Nephron (organoid): ENCODE results near the gene TRIM62.
A peak's percentile ranks its signal among the peaks of the same experiment; 100 is the strongest.

Experiments used
- H3K27ac Mint-ChIP-seq, 3 experiments: 2 replicates each; pipeline ENCODE4 v1.8.0; 2020; ENCODE audit warnings: mixed read lengths in 3 of 3, mild to moderate bottlenecking in 2 of 3, moderate library complexity in 1 of 3
- H3K27me3 Mint-ChIP-seq: 2 replicates; pipeline ENCODE4 v1.8.0; 2021; ENCODE audit warnings: low read depth, mild to moderate bottlenecking, moderate library complexity, mixed read lengths
- H3K36me3 Mint-ChIP-seq: 2 replicates; pipeline ENCODE4 v1.8.0; 2020; ENCODE audit warnings: low read depth, mixed read lengths
- H3K4me1 Mint-ChIP-seq: 2 replicates; pipeline ENCODE4 v1.8.0; 2020; ENCODE audit warnings: mixed read lengths
- H3K4me3 Mint-ChIP-seq, 3 experiments: 2 replicates each; pipeline ENCODE4 v1.8.0; 2020; ENCODE audit warnings: mild to moderate bottlenecking in 3 of 3, mixed read lengths in 3 of 3, moderate library complexity in 2 of 3
- H3K9me3 Mint-ChIP-seq: 2 replicates; pipeline ENCODE4 v1.8.0; 2020; ENCODE audit warnings: mixed read lengths
- CTCF ChIP-seq, 3 experiments: fragments of 200-600 bp; sonication (generic); IDR thresholded peaks; one replicate each; pipeline ENCODE4 v1.5.0; 2021; ENCODE audit warnings: antibody characterized with exemption in 3 of 3; ENCODE audit not compliant: unreplicated experiment in 3 of 3

TRIM62 gene

GRCh38 chr1:33132549-33132948, 49.3 kb downstream of the TRIM62 start:
- Mint-ChIP-seq H3K4me3 (no peak overlapping the region), H3K27ac (no peak overlapping the region), H3K27me3 (no peaks in the 10 kb centered on the region), H3K4me1 (peaks cover 11% of the 10 kb centered on the region), H3K9me3 (peaks cover 5% of the 10 kb centered on the region), H3K36me3 (peaks cover 6% of the 10 kb centered on the region)
- TF ChIP-seq CTCF (IDR thresholded peaks at IDR 0.05; ENCODE audit: unreplicated experiment in 3 of 3): no peak

GRCh38 chr1:33131191-33131590, 50.7 kb downstream of the TRIM62 start:
- TF ChIP-seq CTCF (IDR thresholded peaks at IDR 0.05; ENCODE audit: unreplicated experiment in 3 of 3): no peak
- H3K4me3 Mint-ChIP-seq: no peak overlapping the region
- no peaks in the 10 kb centered on the region for H3K27me3 Mint-ChIP-seq
- H3K4me1 Mint-ChIP-seq: peaks cover 19% of the 10 kb centered on the region
- H3K36me3 Mint-ChIP-seq: peaks cover 6% of the 10 kb centered on the region
- peaks cover 5% of the 10 kb centered on the region for H3K9me3 Mint-ChIP-seq
- no peak overlapping the region for H3K27ac Mint-ChIP-seq

GRCh38 chr1:33130297-33130696, 51.5 kb downstream of the TRIM62 start:
- peaks cover 5% of the 10 kb centered on the region for H3K9me3 Mint-ChIP-seq
- peak overlapping the region in 1 of 3 experiments; percentile 54 for H3K4me3 Mint-ChIP-seq
- peaks cover 11% of the 10 kb centered on the region for H3K36me3 Mint-ChIP-seq
- H3K27me3 Mint-ChIP-seq: no peaks in the 10 kb centered on the region
- no peak for TF ChIP-seq CTCF (IDR thresholded peaks at IDR 0.05; ENCODE audit: unreplicated experiment in 3 of 3)
- H3K4me1 Mint-ChIP-seq: peaks cover 19% of the 10 kb centered on the region
- H3K27ac Mint-ChIP-seq: no peak overlapping the region

GRCh38 chr1:33128781-33129180, 53.1 kb downstream of the TRIM62 start:
- Mint-ChIP-seq H3K9me3 (peaks cover 5% of the 10 kb centered on the region), H3K27me3 (no peaks in the 10 kb centered on the region), H3K4me1 (peaks cover 19% of the 10 kb centered on the region), H3K27ac (peak overlapping the region in 1 of 3 experiments; percentile 21), H3K36me3 (peaks cover 13% of the 10 kb centered on the region), H3K4me3 (peak overlapping the region in 2 of 3 experiments; percentile 18 to 30)
- no peak for TF ChIP-seq CTCF (IDR thresholded peaks at IDR 0.05; ENCODE audit: unreplicated experiment in 3 of 3)

GRCh38 chr1:33127001-33127823, 54.6 kb downstream of the TRIM62 start:
- peaks cover 29% of the 10 kb centered on the region for H3K4me1 Mint-ChIP-seq
- TF ChIP-seq CTCF (IDR thresholded peaks at IDR 0.05; ENCODE audit: unreplicated experiment in 3 of 3): peak; percentile 92 to 95 (median 95)
- H3K27me3 Mint-ChIP-seq: no peaks in the 10 kb centered on the region
- H3K4me3 Mint-ChIP-seq: peak overlapping the region; percentile 95 to 98 (median 98)
- H3K36me3 Mint-ChIP-seq: peaks cover 13% of the 10 kb centered on the region
- peaks cover 5% of the 10 kb centered on the region for H3K9me3 Mint-ChIP-seq
- peak overlapping the region; percentile 93 to 99 (median 97) for H3K27ac Mint-ChIP-seq
